GM12864 (cell line): ENCODE results near the gene HIPK2.
A peak's percentile ranks its signal among the peaks of the same experiment; 100 is the strongest.
"Not testable (repeated sequence)": the region's sequence is repeated elsewhere in the genome, so short reads cannot be mapped to it uniquely, and the experiment has no call there.

Experiments used
- DNase-seq: peaks from one replicate; pipeline ENCODE4 v3.0.0-alpha.2; 2011; ENCODE audit warnings: low read depth
- H3K4me3 ChIP-seq: 2 replicates; pipeline ENCODE4 v1.5.1; 2011; ENCODE audit warnings: mild to moderate bottlenecking, low read depth, low read length, control low read depth
- TF ChIP-seq, protein P1 (sequence below): IDR thresholded peaks from 2 replicates; pipeline ENCODE4 v1.5.1; 2011; ENCODE audit warnings: low read depth, mild to moderate bottlenecking, moderate library complexity, low read length, control low read depth, inconsistent platforms; ENCODE audit errors: missing control alignments

The HIPK2 gene

DNA sequence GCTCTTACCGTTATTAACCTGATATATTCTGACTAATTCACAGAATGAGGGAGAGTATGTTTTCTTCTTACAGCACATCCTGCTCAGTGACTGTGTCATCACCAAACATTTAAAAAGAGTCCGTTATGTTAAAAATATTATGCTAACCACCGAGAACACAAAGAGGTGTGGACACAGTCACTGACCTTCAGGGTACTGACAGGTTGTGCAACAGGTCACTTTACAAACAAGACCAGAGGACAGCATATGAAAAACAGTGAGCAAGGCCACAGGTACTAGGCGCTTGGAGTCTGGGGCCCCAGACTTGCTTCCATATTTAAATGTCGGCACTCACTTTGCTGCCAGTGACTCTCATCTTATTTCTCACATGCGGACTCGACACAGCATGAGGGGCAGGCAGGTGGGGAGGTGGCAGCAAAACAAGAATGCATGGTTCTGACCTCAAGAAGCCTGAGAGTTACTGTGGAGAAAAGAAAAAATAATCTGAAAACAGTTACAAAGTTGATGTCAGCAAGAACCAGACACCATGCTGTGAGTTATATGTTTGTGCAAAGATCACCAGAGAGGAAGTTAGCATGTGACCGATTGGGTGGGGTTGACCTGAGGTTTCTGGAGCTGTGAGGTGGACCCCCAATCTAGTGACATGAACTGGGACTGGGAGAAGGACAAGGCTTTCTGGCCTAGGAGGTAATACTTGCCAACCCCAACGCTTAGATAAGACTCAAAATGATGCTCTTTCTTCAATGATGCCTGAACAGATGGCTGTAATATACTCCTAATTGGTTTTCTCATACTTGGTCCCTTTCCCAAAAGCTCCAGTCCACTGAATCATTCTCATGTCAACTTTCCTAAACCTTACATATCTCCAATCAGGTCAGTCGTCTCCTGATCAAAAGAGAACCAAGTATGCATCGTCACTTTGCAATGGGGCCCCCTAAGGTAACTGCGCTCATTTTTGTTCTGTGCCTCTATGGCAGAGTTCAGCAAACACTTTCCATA, 102.4 kb downstream of the HIPK2 start:
- no peak overlapping the region for H3K4me3 ChIP-seq
- no peak for DNase-seq
- TF ChIP-seq, protein P1, sequence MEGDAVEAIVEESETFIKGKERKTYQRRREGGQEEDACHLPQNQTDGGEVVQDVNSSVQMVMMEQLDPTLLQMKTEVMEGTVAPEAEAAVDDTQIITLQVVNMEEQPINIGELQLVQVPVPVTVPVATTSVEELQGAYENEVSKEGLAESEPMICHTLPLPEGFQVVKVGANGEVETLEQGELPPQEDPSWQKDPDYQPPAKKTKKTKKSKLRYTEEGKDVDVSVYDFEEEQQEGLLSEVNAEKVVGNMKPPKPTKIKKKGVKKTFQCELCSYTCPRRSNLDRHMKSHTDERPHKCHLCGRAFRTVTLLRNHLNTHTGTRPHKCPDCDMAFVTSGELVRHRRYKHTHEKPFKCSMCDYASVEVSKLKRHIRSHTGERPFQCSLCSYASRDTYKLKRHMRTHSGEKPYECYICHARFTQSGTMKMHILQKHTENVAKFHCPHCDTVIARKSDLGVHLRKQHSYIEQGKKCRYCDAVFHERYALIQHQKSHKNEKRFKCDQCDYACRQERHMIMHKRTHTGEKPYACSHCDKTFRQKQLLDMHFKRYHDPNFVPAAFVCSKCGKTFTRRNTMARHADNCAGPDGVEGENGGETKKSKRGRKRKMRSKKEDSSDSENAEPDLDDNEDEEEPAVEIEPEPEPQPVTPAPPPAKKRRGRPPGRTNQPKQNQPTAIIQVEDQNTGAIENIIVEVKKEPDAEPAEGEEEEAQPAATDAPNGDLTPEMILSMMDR = no peak

DNA sequence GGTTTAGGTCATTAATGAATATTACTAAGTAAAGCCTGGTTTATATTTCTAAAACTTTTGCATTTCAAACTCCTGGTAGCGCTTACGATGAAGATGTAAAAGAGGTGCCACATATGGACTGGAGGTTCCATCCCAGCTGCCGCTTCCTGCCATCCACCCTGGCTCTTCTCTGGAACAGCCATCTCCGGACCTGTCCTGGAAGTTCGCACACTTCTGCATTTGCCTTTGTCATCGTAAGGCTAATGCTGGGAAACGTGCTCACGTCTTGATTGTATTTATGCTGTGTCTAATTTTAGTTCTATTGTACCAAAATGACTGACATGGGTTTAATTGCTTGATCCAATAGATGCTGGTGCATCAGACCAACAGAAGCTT, 103.1 kb downstream of the HIPK2 start:
- no peak for DNase-seq
- TF ChIP-seq, protein P1 = no peak
- no peak overlapping the region for H3K4me3 ChIP-seq

DNA sequence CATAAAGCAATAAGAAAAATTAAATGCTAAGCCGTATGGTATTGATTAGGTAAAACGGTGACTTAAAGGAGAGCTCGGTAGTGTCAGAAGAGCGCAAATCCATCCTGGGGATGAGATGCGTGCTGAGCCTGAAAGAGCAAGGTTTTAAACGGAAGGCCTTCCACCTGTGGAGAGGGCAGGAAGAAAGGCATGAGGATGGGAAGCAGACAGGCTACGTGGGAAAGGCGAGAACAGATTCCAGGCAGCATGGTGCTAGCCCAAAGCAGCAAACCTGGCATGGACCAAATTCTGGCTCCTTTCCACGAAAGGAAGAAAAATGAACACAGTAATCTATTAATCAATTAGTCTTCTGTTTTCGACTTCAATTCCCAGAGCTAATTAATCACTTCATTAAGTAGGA, 103.5 kb downstream of the HIPK2 start:
- no peak for DNase-seq
- TF ChIP-seq, protein P1 = no peak
- no peak overlapping the region for H3K4me3 ChIP-seq

DNA sequence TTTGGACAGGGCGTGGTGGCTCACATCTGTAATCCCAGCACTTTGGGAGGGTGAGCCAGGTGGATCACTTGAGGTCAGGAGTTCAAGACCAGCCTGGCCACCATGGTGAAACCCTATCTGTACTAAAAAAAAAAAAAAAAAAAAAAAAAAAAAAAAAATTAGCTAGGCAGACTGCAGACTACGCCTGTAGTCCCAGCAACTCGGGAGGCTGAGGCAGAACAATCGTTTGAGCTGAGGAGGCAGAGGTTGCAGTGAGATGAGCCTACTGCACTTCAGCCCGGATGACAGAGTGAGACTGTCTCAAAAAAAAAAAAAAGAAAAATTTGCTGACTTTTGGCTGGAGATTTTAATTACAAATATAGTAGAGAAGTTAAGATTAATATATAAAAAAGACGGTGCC, 104.0 kb downstream of the HIPK2 start:
- TF ChIP-seq, protein P1 = no peak
- no peak for DNase-seq
- no peak overlapping the region for H3K4me3 ChIP-seq

- peak overlapping the region; percentile 6; the same call in 1 of the 2 replicates for H3K4me3 ChIP-seq
- peak; percentile 79 for DNase-seq
Measured at GRCh38 chr7:139673230-139673629, 104.6 kb downstream of the HIPK2 start.

DNA sequence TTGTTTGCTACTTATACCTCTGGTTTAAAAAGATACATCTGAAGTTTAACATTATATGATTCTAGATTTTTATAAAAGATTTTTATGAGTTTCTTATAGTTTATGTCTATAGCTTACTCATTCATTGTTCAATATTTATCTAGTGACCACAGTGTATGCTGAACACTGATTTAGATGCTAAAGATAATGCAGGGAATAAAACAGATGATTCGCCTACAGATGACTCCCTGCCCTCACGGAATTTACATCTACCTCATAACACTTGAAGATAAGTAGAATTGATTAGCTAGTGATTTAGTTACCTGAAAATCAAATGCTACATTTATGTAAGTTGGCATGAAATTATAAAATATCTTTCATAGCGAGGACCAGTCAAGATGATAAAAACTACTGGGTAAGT, 105.8 kb downstream of the HIPK2 start:
- no peak for DNase-seq

More at GRCh38 chr7:139673230-139673629, 104.6 kb downstream of the HIPK2 start:
- TF ChIP-seq, protein P1 = peak; percentile 24

GRCh38 chr7:139670662-139671061, 107.1 kb downstream of the HIPK2 start:
- H3K4me3 ChIP-seq, DNase-seq: not testable (repeated sequence)

More for the DNA sequence above, 105.8 kb downstream of the HIPK2 start:
- TF ChIP-seq, protein P1 = no peak
- no peak overlapping the region for H3K4me3 ChIP-seq
